PFSK-1 (cell line): Measurements from ENCODE around the gene TADA2B.

Experiments
- FOXP2 ChIP-seq: optimal IDR thresholded peaks from 2 replicates; pipeline ENCODE3; 2011; ENCODE audit warnings: borderline replicate concordance, control low read depth, inconsistent platforms; ENCODE audit not compliant: insufficient read depth; ENCODE audit errors: extremely low read length, extremely low read depth
- POLR2AphosphoS5 ChIP-seq: IDR thresholded peaks from 2 replicates; pipeline ENCODE4 v1.6.1; 2012; ENCODE audit warnings: low read depth, mild to moderate bottlenecking, control low read depth, low read length, moderate library complexity
- SIN3A ChIP-seq: IDR thresholded peaks from 2 replicates; pipeline ENCODE4 v1.6.1; 2012; ENCODE audit warnings: mild to moderate bottlenecking, low read length, moderate library complexity, borderline replicate concordance; ENCODE audit not compliant: insufficient read depth
- TAF1 ChIP-seq: IDR thresholded peaks from 2 replicates; pipeline ENCODE4 v1.6.1; 2012; ENCODE audit warnings: low read length, control low read depth, borderline replicate concordance; ENCODE audit not compliant: insufficient read depth
- TF ChIP-seq, protein P1 (sequence below), 2 experiments: IDR thresholded peaks; 2 replicates each; pipeline versions ENCODE4 v1.6.1 to v1.8.0; 2011 to 2012; ENCODE audit warnings: low read depth in 2 of 2, low read length in 2 of 2, control low read depth in 1 of 2, inconsistent platforms in 1 of 2, mild to moderate bottlenecking in 1 of 2, moderate library complexity in 1 of 2; ENCODE audit not compliant: insufficient read depth in 1 of 2

The TADA2B gene

DNA sequence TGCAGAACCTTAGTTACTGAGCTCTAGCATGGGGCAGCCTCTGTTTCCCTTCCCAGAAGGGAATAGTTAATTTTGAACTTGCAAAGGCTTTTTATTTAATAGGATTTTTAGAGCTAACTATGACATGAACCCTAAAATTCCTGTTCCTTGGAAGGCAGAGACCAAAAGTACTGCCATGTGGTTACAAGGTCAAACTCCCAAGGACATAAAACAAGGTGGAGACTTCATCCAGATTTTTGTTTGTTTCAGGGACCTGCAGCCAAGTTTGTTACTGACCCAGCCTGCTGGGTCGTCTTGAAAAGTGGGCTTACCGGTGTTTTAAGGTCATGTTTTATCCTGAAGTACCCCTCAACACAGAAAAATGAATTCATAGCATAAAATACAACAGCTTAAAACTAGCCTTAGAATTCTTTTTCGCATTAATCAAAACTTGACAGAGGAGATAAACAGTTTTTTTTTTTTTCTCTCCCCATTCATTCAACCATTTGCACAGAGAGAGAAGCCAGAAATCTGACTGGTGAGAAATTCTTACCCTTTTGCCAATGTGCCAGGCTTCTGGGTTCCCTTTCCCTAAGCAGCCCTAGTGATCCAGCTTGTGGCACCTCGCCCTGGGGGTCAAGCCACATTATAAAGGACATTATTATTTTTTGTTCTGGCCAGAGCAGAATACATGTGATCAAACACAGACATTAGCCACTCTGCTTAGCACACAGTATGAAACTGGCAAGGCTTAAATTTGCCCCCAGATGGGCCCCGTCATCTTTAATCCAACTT is 46.2 kb downstream of the TADA2B start:
- TF ChIP-seq POLR2AphosphoS5 (no peak), TAF1 (no peak), FOXP2 (no peak), SIN3A (no peak)
- TF ChIP-seq, protein P1, sequence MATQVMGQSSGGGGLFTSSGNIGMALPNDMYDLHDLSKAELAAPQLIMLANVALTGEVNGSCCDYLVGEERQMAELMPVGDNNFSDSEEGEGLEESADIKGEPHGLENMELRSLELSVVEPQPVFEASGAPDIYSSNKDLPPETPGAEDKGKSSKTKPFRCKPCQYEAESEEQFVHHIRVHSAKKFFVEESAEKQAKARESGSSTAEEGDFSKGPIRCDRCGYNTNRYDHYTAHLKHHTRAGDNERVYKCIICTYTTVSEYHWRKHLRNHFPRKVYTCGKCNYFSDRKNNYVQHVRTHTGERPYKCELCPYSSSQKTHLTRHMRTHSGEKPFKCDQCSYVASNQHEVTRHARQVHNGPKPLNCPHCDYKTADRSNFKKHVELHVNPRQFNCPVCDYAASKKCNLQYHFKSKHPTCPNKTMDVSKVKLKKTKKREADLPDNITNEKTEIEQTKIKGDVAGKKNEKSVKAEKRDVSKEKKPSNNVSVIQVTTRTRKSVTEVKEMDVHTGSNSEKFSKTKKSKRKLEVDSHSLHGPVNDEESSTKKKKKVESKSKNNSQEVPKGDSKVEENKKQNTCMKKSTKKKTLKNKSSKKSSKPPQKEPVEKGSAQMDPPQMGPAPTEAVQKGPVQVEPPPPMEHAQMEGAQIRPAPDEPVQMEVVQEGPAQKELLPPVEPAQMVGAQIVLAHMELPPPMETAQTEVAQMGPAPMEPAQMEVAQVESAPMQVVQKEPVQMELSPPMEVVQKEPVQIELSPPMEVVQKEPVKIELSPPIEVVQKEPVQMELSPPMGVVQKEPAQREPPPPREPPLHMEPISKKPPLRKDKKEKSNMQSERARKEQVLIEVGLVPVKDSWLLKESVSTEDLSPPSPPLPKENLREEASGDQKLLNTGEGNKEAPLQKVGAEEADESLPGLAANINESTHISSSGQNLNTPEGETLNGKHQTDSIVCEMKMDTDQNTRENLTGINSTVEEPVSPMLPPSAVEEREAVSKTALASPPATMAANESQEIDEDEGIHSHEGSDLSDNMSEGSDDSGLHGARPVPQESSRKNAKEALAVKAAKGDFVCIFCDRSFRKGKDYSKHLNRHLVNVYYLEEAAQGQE (IDR thresholded peaks at IDR 0.05; ENCODE audit: insufficient read depth in 1 of 2, low read depth in 2 of 2, low read length in 2 of 2): no peak

DNA sequence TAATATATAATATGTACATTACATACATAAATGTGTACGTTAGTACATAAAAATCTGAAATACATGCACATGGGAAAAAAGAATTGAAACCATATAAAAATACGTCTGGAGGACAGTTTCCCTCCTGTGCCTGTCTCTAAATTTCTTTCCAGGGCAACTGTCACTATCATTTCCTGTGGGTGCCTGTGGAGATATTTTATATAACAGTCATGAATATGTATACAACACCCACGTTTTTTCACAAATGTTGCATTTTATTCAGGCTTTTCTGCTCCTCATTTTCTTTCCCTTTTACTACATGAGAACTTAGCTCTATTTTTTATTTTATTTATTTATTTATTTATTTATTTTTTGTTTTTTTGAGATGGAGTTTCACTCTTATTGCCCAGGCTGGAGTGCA is 48.9 kb downstream of the TADA2B start:
- TF ChIP-seq, protein P1 (IDR thresholded peaks at IDR 0.05; ENCODE audit: insufficient read depth in 1 of 2, low read depth in 2 of 2, low read length in 2 of 2): no peak
- TF ChIP-seq POLR2AphosphoS5 (no peak), TAF1 (no peak), SIN3A (no peak), FOXP2 (no peak)

DNA sequence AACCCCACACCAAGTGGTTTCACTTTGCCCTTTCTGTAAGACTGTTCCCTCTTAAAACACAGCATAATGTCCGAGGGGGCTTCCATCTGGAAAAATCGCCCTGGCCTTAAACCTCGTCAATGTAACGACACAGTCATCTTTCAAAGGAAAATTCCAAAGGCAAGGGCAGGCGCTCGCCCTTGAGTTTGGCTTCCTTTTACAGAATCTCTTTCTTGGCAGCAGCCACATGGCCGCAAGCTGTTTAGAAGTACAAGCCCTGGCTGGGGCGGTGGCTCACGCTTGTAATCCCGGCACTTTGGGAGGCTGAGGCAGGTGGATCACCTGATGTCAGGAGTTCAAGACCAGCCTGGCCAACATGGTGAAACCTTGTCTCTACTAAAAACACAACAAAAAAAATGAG is 51.7 kb downstream of the TADA2B start:
- TF ChIP-seq FOXP2 (no peak), POLR2AphosphoS5 (no peak), TAF1 (no peak), SIN3A (no peak)
- TF ChIP-seq, protein P1 (IDR thresholded peaks at IDR 0.05; ENCODE audit: insufficient read depth in 1 of 2, low read depth in 2 of 2, low read length in 2 of 2): no peak

DNA sequence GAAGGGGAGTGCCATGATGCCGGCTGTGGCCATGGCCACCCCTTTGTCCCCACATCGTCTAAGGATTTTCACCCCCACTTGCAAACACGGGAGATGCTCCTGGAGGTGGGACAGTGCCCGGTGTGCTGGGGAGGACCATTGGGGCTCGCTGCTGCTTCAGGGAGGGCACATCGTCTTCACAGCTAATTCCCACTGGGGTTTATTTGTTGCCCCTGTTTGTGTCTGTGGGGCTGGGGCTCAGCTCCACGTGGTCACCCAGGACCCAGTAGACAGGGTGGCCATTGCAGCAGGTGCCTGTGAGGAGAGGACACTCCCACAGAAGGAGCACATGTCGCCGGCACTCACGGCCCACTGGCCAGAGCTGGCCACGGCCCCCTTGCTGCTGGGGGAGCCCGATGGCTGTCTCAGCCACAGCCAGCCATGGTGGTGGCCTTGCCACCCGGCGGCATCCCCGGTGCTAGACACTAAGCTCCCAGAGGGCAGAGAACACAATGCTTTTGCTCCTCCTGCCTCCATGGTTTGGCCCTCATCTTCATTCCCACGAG is 52.5 kb downstream of the TADA2B start:
- TF ChIP-seq TAF1 (no peak), POLR2AphosphoS5 (no peak), SIN3A (no peak), FOXP2 (no peak)
- TF ChIP-seq, protein P1 (IDR thresholded peaks at IDR 0.05; ENCODE audit: insufficient read depth in 1 of 2, low read depth in 2 of 2, low read length in 2 of 2): no peak
